MM.1S (cell line): ENCODE measurements around the gene RGS6.

Experiments used
- CTCF ChIP-seq: fragments of 300-600 bp; sonication (generic); IDR thresholded peaks from 2 replicates; pipeline ENCODE4 v1.5.1; 2016; ENCODE audit warnings: antibody characterized with exemption, low read length, mixed read lengths
- EZH2 ChIP-seq: fragments of 300-600 bp; sonication (generic); optimal IDR thresholded peaks from 2 replicates; pipeline ENCODE3; 2017; ENCODE audit warnings: low read depth, mild to moderate bottlenecking, antibody characterized with exemption, low read length, mixed read lengths

GRCh38 chr14:72555609-72556000, 623.4 kb downstream of the RGS6 start:
- no peak for TF ChIP-seq CTCF
- no peak for TF ChIP-seq EZH2
